B cell (primary cell): ENCODE data around the gene CD81. TPM values are rescaled to one million over a fixed set of nuclear protein-coding genes. Genes with fewer than 3 reads are reported as not detected.

ENCODE experiments used
- ATAC-seq: fragments of 200-7000 bp; cut with Tn5 transposase; one replicate; pipeline ENCODE4 v1.10.0; 2021; ENCODE audit warnings: low read depth, mild to moderate bottlenecking, moderate number of reproducible peaks, moderate library complexity
- CTCF ChIA-PET: fragments of 350-600 bp; sonication (Branson Sonifier 250); formaldehyde crosslinking; loops from one replicate; lab custom pipeline; 2021; ENCODE audit warnings: antibody characterized with exemption, inconsistent platforms; lab: Charles Lee
- POLR2A ChIA-PET: fragments of 350-600 bp; sonication (Branson Sonifier 250); formaldehyde crosslinking; loops from one replicate; lab custom pipeline; 2021; ENCODE audit warnings: antibody characterized with exemption; lab: Charles Lee
- DNase-seq: peaks from one replicate; pipeline ENCODE4 v3.0.0; 2013
- H2AFZ ChIP-seq: 2 replicates; pipeline ENCODE4 v1.6.1; 2012; ENCODE audit warnings: mild to moderate bottlenecking, low read depth, low read length; ENCODE audit not compliant: insufficient read depth, poor library complexity, severe bottlenecking
- H3K27ac ChIP-seq, 2 donors: 1 replicate in 1 of 2; 2 replicates in 1 of 2; pipeline ENCODE4 v1.5.1; 2012 to 2013; ENCODE audit warnings: low read length in 2 of 2, mild to moderate bottlenecking in 2 of 2, moderate library complexity in 1 of 2
- H3K27me3 ChIP-seq, 4 experiments: fragments of 200-600 bp in 1 of 4; sonication (generic) in 1 of 4; replicated peaks in 1 of 4; 1 replicate in 2 of 4; 2 replicates in 2 of 4; pipeline versions ENCODE4 v1.6.1 to v1.7.0; 2013 to 2016; ENCODE audit warnings: low read length in 3 of 4, mild to moderate bottlenecking in 2 of 4, mixed read lengths in 1 of 4, moderate library complexity in 1 of 4; ENCODE audit not compliant: insufficient read depth in 4 of 4, control insufficient read depth in 3 of 4; ENCODE audit errors: control extremely low read depth in 1 of 4
- H3K36me3 ChIP-seq, 2 experiments: replicated peaks in 1 of 2; 1 replicate in 1 of 2; 2 replicates in 1 of 2; pipeline versions ENCODE4 v1.6.1 to v1.7.1; 2013; ENCODE audit warnings: low read length in 1 of 2; ENCODE audit not compliant: insufficient read depth in 2 of 2, control insufficient read depth in 1 of 2; ENCODE audit errors: control extremely low read depth in 1 of 2, extremely low read depth in 1 of 2
- H3K4me1 ChIP-seq, 2 donors: fragments of 200-600 bp in 1 of 2; sonication (generic) in 1 of 2; 1 replicate in 1 of 2; 2 replicates in 1 of 2; pipeline versions ENCODE4 v1.5.1 to v1.6.1; 2013 to 2017; ENCODE audit warnings: low read length in 2 of 2; ENCODE audit not compliant: control insufficient read depth in 2 of 2, insufficient read depth in 2 of 2
- H3K4me2 ChIP-seq: replicated peaks from 2 replicates; pipeline ENCODE3; 2012; ENCODE audit warnings: mild to moderate bottlenecking, low read depth, low read length; ENCODE audit not compliant: poor library complexity, severe bottlenecking
- H3K4me3 ChIP-seq, 5 experiments: fragments of 200-600 bp in 1 of 5; sonication (generic) in 1 of 5; 1 replicate in 3 of 5; 2 replicates in 2 of 5; pipeline versions ENCODE4 v1.5.1 to v1.7.0; 2011 to 2016; ENCODE audit warnings: low read length in 4 of 5, mild to moderate bottlenecking in 4 of 5, low read depth in 2 of 5, control low read depth in 1 of 5, moderate library complexity in 1 of 5; ENCODE audit not compliant: insufficient read depth in 1 of 5; ENCODE audit errors: control extremely low read depth in 1 of 5, extremely low read depth in 1 of 5
- H3K79me2 ChIP-seq: fragments of 200-600 bp; sonication (generic); one replicate; pipeline ENCODE4 v1.6.0; 2016; ENCODE audit warnings: low read length; ENCODE audit not compliant: control insufficient read depth, insufficient read depth
- H3K9ac ChIP-seq: fragments of 200-600 bp; sonication (generic); 2 replicates; pipeline ENCODE4 v1.6.1; 2017; ENCODE audit warnings: mild to moderate bottlenecking, low read length, moderate library complexity
- H3K9me3 ChIP-seq, 3 donors: one replicate each; pipeline versions ENCODE4 v1.6.1 to v1.7.1; 2013; ENCODE audit warnings: low read length in 2 of 3; ENCODE audit not compliant: control insufficient read depth in 2 of 3, insufficient read depth in 1 of 3; ENCODE audit errors: control extremely low read depth in 1 of 3
- H4K20me1 ChIP-seq: 2 replicates; pipeline ENCODE4 v1.6.0; 2012; ENCODE audit warnings: mild to moderate bottlenecking, low read length; ENCODE audit not compliant: insufficient read depth, control insufficient read depth, poor library complexity, severe bottlenecking
- H3K27ac Mint-ChIP-seq: one replicate; pipeline ENCODE4 v1.8.0; 2021; ENCODE audit warnings: mixed read lengths
- H3K27me3 Mint-ChIP-seq: one replicate; pipeline ENCODE4 v1.8.0; 2021; ENCODE audit warnings: mixed read lengths
- H3K4me1 Mint-ChIP-seq: one replicate; pipeline ENCODE4 v1.8.0; 2021; ENCODE audit warnings: mixed read lengths
- H3K4me3 Mint-ChIP-seq: one replicate; pipeline ENCODE4 v1.8.0; 2021; ENCODE audit warnings: mixed read lengths
- H3K9me3 Mint-ChIP-seq: one replicate; pipeline ENCODE4 v1.8.0; 2022; ENCODE audit warnings: mixed read lengths; ENCODE audit not compliant: insufficient read depth
- CTCF ChIP-seq: fragments of 200-600 bp; IDR thresholded peaks from one replicate; pipeline ENCODE4 v1.8.0; 2022; ENCODE audit warnings: antibody characterized with exemption, mild to moderate bottlenecking
- EZH2 ChIP-seq: IDR thresholded peaks from 2 replicates; pipeline ENCODE4 v1.6.1; 2012; ENCODE audit warnings: borderline replicate concordance, low read depth, mild to moderate bottlenecking, moderate library complexity, low read length; ENCODE audit not compliant: insufficient read depth, poor library complexity, severe bottlenecking
- WGBS: methylation state at CpG from one replicate; pipeline ENCODE4 v1.1.5; 2013; ENCODE audit warnings: missing lambda C conversion rate; ENCODE audit not compliant: insufficient coverage; 5-methylcytosine and 5-hydroxymethylcytosine counted together
- intact Hi-C: fragments of 100-400 bp; cut with micrococcal nuclease; formaldehyde crosslinking; loops from one replicate; pipeline ENCODE4 v1.10.0; 2022
- polyA plus RNA-seq: library from polyadenylated mRNA; depleted of rRNA; stranded (reverse); fragments of >200 nt; gene quantifications from 2 replicates; pipeline ENCODE4 v1.2.3, GENCODE V29; 2012
- total RNA-seq, 2 donors: library from RNA; stranded (reverse); fragments of 120-200 nt in 1 of 2; gene quantifications; 1 replicate in 1 of 2; 2 replicates in 1 of 2; pipeline versions ENCODE4 v1.2.3 to v1.2.4, GENCODE V29; 2013 to 2022

CD81 gene
- total and polyA plus RNA-seq, 2 donors (not counting 1 experiment from before 2014, with no cell fraction given) = 253 to 361 TPM

GRCh38 chr11:2391181-2391975 is 14.3 kb downstream of the CD81 start:
- ChIA-PET CTCF (interaction anchor here (1.5 kb wide), 1 partner anchor 86 kb away, joined by 11 read pairs; no protein-coding TSS in a partner anchor), POLR2A (interaction anchor here (1.0 to 1.7 kb wide), 4 partner anchors 9 to 86 kb away, joined by 3 to 6 read pairs (median 4); no protein-coding TSS in a partner anchor)
- H3K27me3 Mint-ChIP-seq = no peaks in the 10 kb centered on the region
- ATAC-seq (no peak), DNase-seq (no peak)
- H3K79me2 ChIP-seq = peaks cover 96% of the 10 kb centered on the region
- peaks cover 0 to 3% (median 0%) of the 10 kb centered on the region in 3 donors for H3K9me3 ChIP-seq
- H2AFZ ChIP-seq = no peak overlapping the region
- no peak for TF ChIP-seq CTCF
- TF ChIP-seq EZH2 = no peak
- H3K36me3 ChIP-seq = peaks cover 0 to 42% of the 10 kb centered on the region in 2 experiments
- H3K4me3 ChIP-seq = no peak overlapping the region
- intact Hi-C loops = no loop called here
- H3K4me1 ChIP-seq = peaks cover 95 to 99% of the 10 kb centered on the region in 2 donors
- H3K9ac ChIP-seq = no peak overlapping the region
- 71% methylated on average over 20 of the region's 20 CpGs for WGBS
- H3K4me3 Mint-ChIP-seq = peak overlapping the region; percentile 23
- no peaks in the 10 kb centered on the region for H3K27me3 ChIP-seq
- peak overlapping the region; percentile 32 for H3K27ac Mint-ChIP-seq
- H3K27ac ChIP-seq = no peak overlapping the region
- H3K9me3 Mint-ChIP-seq = no peaks in the 10 kb centered on the region
- peak overlapping the region; percentile 67 for H3K4me2 ChIP-seq
- peaks cover 77% of the 10 kb centered on the region for H3K4me1 Mint-ChIP-seq
- peaks cover 100% of the 10 kb centered on the region for H4K20me1 ChIP-seq
